T-helper 22 cell (primary cell): ENCODE data around the gene CSMD2.

Experiments
- DNase-seq: peaks from one replicate; pipeline ENCODE4 v3.0.0-alpha.2; 2020; ENCODE audit warnings: low read depth

The CSMD2 gene

DNA sequence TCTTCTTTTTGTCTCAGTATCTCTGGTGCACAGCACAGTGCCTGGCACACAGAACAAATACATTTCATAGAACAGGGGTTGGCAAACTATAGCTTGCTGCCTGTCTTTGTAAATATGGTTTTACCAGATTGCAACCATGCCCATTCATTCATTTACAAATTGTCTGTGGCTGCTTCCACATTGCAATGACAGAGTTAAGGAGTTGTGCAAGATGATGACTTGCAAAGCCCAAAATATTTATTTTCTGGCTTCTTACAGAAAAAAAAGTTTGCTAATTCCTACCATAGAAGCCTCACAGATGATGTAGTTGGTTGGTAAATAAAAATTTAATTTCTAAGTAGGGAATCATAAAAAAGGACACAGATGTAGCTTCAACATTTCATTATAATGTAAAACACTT is 312.3 kb downstream of the CSMD2 start:
- no peak for DNase-seq

DNA sequence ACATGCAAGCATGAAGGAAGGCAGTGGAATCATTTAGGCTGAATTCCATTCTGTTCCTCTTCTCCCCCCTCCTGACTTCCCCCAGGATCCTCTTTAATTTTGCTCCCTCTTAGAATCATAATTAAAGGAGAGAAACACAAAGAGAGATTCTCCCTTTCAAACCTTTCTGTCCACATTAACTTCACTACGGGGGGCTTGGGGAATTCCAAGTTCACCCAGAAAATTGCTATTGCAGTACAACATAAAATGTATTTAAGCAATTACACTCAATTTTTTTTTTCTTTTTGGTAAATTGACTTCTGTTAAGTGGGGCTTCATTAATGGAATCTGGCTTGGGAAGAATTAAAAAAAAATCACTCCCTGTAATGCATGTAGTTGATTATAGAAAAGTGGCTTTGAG is 314.5 kb downstream of the CSMD2 start:
- DNase-seq = no peak

DNA sequence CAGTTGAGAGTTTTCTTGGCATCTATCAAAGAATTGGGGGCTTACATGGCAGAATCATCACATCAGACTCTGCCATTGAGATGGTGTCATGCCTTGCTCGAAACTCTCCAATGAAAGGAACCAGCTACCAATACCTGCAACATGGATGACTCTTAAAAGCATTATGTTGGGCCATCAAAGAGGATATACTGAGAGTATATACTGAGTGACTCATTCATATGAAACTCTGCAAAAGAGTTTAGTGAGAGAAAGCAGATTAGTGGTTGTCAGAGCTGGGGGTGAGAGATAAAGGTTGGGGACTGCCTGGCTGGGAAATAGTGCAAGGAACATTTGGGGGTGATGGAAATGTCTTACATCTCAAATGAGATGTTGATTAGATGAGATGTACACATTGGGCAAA is 315.8 kb downstream of the CSMD2 start:
- DNase-seq = no peak

DNA sequence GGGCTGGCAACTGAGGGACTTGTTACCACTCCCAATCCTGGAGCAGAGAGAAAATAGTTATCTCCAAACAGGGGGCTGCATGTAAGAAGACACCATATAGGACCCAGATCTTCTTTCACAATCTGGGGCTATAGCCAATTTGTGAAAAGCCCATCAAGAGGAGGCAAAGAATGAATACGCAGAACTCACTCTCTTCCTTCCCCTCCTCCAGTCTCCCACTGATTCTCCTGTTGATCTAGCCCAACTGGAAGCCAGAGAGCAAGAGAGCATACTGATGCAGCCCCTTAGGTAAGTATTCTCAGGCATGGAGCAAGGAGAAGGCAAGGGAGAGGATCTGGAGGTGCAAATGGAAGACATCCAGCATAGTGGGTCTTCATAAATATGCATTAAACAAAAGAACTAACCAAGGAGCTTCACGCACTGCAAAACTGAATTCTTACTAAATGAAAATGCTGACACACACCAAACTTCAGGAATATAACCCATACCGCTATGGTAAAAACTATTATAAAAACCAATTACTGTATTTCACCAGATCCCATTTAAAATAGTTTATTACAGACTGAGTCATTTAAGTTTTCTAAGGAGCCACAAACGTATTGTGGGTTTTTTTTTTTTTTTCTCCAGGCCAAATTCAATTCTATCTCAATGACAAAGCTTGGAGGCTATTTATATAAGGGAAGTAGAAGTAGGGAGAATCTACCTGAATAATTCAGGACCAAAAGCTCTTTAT is 316.7 kb downstream of the CSMD2 start:
- DNase-seq = no peak

DNA sequence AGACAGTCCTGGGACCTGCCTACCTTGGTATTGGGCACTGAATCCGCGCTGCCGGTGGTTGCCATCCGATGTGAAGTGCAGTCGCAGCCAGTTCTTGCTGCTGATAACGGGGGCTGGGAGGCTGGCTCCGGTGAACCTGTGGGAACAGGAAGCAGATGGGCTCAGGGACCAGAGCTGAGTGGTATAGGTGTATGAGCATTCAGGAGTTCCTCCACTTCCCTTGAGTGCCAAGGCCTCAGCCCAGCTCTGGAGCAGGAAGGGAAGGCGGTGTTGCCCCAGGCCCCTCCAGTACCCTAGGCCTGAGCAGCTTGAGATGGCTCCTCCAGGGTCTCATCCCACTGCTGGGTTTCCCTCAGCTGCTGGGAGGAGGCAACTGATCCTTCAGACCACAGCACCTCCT is 318.2 kb downstream of the CSMD2 start:
- DNase-seq = no peak

DNA sequence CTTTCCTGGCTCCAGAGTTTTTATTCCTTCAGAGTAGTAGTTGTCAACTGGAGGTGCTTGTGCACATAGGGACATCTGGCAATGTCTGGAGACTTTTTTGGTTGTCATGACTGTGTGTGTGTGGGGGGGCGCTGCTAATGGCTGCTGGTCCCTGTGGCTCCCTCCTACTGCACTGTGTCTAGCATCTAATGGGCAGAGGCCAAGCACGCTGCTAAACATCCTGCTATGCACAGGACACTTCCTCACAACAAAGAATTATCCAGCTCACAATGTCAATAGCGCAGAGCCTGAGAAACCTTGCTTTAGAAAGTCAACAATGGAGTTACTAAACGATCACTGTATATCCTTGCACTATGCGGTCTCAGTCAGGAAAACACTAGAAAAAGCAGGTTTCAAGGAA is 320.9 kb downstream of the CSMD2 start:
- no peak for DNase-seq

DNA sequence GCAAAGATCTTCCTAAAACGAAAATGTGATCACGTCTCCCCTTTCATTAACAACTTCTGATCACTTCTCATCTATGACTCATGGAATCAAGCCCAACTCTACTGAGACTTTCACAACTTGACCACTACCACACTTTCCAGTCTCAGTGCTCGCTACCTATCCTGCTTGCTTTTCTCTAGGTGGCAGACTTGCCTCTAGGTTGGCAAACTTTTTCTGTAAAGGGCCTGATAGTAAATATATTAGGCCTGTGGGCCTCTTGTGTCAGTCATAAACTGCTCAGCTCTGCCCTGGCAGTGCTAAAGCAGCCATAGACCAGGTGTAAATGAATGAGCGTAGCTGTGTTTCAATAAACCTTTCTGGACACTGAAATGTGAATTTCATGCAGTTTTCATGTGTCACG is 322.7 kb downstream of the CSMD2 start:
- DNase-seq = no peak

DNA sequence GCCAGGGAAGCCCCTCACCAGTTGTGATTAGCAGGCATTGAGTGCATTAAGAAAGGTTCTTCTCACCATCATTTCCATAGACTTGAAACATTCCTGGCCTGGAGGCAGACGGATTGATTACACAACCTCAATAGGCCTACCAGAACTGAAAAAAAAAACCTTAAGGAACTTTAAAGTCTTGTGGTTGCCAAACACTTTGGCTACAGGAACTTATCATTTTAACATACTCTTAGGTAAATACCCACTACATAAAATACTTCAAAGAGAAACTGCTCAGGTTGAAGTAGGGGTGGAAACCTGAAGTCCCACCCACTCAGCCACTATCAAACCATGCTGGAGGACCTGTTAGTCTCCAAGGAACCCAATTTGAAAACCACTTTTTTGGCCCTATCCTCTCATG is 323.5 kb downstream of the CSMD2 start:
- no peak for DNase-seq

DNA sequence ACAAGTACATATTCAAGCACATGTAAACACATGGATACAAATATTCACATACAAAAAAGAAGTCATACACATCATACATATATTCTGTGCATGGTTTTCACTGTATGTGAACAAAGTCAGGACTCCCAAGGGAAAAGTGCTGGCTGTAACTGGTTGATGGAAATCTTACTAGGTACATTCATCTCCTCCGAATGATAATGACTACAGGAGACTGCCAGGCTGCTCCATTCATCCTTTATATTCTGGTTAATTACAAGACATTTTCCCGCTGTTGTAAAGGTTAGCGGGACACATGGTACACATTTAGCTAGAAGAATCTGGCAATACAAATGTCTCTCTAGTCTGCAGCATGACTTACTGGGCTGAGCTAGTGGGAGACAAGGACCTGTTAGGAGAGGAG is 327.4 kb downstream of the CSMD2 start:
- DNase-seq = no peak

DNA sequence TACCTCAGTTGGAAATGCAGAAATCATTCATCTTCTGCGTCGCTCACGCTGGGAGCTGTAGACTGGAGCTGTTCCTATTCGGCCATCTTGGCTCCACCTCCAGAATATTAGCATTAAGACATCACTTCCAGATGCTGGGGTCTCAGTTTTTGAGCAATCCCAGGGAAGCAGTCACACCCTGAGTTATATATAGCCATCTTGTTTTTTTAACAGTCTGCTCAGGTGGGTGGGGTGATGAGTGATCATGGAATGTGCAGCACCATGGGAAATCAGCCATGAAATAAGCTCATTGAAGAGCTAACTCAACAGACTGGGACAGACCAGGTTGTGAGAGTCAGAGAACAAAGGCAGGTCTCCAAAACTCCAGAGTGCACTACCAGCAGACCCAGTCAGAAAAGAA is 328.1 kb downstream of the CSMD2 start:
- DNase-seq = no peak

DNA sequence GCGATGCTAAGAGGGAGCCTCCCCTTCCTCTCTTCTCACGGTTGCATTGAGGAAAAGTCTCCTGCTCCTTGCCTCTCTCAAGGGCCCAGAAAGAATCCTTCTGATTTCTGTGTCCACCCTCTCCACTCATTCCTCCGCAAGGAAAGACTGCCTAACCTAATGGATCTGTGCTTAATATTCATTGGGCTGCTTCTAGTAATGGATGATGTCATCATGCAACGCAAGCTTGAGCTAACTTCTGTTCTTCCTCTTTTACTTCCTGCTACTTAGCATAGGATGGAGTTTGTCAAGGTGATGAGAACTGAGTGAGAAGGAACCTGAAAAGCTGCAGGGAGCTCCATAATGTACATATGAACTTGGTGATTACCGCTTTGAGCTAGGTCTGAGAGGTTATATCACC is 336.4 kb downstream of the CSMD2 start:
- DNase-seq = no peak

DNA sequence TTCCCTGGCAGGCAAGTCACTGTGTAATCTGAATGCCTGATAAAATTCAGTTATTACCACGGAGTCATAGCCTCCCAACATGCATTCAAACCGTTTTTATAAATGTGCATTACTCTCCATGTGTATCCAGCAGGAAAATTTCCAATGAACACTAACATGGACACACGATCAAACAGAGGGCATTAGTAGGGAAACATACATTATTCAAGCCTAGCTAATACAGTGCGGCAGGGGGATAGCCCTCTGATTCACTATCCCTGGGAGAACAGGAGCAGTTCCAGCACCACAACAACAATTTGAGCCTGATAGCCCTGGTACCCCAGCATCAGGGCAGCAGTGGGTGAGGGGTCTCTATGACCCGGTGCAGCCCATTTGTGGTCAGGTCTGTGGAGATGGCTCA is 337.0 kb downstream of the CSMD2 start:
- DNase-seq = no peak

DNA sequence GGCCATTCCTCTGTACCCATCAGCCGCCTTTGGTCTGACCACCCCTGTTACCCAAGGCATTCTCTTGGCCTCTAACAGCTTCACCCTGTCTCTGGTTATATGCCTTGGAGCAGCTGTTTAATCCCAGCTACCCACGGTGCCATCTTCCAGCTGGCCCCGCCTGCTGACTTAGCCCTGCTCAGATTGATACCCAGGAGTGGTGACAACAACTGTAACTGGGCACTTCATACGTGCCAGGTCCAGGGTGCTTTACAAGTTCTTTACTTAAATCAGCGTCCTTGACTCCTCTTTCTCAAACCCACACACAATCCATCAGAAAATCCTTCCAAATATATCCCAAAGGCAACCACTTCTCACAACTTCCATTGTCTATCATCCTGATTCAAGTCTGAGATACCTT is 338.3 kb downstream of the CSMD2 start:
- no peak for DNase-seq

DNA sequence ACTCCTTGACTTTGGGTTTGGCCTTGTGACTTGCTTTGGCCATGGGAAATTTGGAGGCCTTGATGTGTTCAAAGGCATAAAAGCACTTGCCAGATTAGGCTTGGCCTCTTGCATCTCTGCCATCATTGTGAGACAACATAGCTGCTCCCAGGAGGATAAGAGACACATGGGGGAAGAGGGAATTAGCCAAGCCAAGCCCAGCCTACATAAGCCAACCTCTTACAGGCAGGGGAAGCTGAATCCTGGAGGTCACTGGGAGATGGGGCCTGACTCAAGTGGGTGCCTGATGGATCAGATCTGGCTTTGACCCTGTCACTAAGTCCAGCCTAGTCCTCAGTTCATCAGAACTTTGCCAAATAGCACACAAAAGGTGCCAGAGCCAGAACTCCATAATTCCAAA is 338.7 kb downstream of the CSMD2 start:
- no peak for DNase-seq

DNA sequence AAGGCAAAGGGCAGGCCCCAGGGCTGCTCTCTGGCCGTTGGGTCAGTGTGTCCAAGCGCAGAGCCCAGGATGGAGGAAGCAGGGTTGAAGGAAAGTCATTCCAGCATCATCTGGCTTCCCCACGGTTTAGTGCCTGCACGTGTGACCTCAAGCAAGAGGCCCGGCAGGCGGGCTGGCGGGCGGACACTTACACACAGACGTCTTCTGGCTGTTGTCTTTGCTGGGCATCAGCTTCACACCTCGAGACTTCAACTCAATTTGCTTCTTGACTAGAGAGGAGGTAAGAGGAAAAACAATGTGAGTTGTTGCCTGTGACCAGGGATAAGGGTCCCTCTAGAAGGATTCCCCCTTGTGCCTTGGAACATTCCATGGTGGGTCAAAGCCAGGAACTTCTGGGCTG is 339.5 kb downstream of the CSMD2 start:
- DNase-seq = no peak

DNA sequence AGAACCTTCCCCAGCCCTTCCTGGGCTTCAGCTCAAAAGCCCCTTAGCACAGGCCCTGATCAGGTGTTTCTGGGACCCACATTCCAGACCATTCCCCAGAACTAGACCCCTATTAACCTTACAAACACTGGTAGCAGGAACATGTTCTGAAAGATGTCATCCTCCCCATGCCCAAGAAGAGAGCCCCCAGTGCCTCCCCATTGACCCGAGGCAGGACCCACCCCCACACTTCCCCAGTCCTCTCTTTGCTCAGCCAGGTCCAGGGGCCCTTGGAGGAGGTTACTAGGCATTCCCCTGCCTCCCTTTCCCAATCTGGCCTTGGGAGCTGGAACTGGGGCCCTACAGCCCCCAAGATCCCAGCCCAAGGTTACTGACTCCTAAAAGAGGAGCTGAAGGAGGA is 340.1 kb downstream of the CSMD2 start:
- no peak for DNase-seq

DNA sequence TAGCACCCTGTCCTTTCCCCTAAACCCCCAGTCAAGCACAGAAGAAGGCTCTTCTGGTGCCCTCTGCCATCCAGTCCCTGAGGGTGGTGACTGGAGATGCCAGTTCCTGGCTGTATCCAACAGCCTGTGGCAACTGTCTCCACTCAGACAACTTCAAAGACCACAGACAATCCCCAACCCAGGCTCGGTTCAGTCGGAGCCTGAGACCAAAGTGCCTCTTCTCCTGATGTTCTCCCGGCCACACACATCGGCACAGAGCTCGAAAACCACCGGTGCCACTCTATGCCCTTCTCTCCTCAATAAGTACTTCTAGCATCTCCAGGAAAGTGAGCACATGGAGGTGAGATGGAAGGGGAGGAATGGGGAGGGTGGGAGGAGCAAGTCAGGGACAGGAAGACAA is 340.7 kb downstream of the CSMD2 start:
- no peak for DNase-seq

DNA sequence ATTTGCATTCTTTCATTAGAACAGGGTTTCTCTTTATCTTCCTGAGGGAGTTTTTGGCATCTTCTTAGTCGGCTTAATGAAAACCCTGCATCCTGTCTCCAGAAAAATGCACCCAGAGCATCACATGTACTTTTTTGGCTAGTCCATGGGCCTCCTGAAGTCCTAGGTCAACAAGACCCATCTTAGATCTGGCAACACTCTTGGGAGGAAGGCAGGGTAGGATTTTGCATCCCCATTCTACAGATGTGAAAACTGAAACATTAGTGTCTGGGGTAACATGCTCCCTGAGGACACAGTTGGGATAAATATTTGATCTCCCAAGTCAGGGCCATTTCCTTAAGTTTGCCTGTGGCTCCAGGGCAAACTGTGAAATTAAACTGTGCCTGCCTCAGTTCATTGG is 341.2 kb downstream of the CSMD2 start:
- DNase-seq = no peak

DNA sequence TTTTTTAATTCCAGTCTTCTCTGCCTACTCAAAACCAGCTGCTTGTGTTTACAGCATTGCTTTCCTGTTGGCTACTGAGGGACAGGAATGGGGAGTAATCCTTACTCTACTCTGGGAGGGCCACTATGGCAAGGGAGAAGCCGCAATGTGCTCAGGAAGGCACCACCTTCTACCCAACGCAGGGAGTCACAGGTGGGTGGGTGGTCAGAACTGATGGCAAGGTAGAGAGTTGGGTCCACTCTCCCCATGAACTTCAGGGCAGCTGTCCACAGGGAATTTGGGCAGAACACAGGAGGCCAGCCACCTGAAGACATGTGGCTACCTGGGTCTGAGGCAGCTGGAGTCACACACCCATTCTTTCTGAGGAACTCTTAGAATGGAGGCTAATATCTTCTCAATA is 341.6 kb downstream of the CSMD2 start:
- DNase-seq = no peak

DNA sequence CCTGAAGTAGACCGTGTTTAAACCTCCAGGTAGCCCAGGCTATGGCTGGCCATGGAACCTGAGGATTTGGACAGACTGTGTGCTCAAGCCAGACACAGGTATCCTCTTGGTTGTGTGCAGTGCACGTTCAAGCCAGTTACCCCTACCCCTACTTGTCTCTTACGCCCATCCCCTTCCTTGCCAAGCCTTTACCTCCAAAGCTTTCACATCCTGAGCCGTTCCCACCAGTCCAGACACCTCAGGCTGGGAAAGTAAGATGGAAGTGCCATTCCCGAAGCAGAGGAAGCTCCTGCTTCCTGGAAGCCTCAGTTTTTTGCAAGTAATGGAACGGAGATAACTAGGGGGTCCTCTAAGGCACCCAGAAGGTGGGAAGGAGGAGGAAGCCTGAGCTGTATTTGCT is 342.6 kb downstream of the CSMD2 start:
- DNase-seq = no peak

DNA sequence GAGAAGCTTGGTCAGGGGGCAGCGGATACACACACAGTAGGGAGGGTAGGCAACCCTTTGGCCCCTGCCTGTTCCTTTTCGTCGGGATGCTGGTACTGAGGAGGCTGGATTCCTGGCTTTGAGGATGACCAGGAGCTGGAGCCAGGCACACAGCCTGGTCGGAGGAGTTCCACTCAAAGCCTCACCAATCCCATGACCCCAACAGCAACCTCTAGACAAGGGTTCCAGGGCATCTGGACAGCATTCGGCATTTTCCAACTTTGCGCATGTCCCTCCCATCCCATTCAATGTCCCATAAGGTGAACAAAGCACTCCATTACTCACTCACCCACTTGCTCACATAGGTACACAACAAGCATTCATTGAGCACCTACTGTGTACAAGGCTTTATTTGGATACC is 343.7 kb downstream of the CSMD2 start:
- no peak for DNase-seq

DNA sequence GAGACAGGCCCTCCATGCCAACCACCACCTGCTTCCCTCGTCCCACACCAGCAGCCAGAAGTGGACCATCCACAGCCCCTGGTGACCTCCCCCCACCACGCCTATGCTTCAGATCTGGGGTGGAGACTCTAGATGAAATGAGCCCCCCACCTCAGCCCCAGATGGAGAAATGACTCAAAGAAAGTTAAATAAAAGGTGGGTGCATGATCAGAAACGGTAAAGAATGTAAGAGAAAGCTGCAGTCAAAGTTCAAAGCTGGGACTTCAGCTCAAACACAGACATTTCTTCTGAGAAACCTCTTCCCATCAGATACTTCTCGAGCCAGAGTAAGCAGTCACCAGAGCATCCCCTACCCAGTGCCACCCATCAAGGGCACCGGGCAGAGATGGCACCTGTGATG is 344.2 kb downstream of the CSMD2 start:
- no peak for DNase-seq

DNA sequence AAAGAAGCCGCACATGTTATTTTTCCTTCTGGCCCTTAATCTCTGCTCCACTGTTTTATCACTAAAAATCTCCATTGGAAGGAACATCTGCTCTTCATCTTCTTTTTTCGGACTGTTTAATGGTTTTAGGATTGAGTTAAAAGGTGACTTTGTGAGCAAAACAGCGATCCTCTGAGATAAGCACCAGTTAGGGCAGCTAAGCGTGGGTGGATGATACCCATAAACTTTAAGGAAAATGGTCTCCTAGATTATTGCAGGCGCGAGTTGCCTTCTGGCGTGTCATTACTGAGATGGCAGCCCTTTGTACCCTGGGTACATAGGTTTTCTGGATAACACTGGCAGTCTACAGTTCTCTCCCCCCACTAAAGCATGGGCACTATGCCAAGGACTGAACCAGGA is 345.1 kb downstream of the CSMD2 start:
- DNase-seq = no peak

DNA sequence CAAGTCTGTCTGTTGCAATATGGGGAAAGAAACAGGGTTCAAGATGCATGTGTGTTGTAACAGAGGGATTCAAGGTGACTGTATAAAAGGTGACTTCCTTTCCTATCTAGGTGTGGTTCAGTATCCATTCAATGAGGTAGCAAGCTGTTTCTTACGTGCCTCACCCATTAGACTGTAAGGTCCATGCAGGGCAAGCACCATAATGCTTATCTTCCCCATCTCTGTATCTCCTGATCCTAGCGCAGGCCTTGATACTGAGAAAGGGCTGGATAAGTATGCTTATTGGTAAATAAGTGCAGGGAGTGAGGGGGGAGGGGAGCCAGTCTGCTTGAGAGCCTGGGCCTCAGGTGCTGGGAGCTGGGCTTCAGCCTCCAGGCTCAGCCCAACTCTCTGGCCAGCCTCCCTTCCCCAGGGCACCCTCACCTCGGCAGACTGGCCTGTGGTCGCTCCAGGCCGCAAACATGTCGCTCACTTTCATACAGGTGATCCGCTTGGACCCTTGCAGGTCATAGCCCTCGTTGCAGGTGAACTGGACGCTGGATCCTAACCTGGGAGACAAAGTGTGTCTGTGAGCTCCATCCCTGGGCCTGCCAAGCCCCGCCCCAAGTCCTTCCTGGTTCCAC is 345.6 kb downstream of the CSMD2 start:
- no peak for DNase-seq
